Heart right ventricle (tissue), 16 donors: ENCODE results near the gene ATP1A2. TPM values are rescaled to one million over a fixed set of nuclear protein-coding genes. Genes with fewer than 3 reads are reported as not detected.

Source experiments
- ATAC-seq, 8 donors: fragments of 200-7000 bp; cut with Tn5 transposase; one replicate each; pipeline ENCODE4 v1.9.1; 2020; ENCODE audit warnings: mild to moderate bottlenecking in 8 of 8, moderate library complexity in 8 of 8, moderate number of reproducible peaks in 1 of 8
- DNase-seq, 2 donors: peaks; one replicate each; pipeline ENCODE4 v3.0.0-alpha.2; 2020
- H3K27ac ChIP-seq, 10 donors: fragments of 200-600 bp; sonication (generic) in 2 of 10; one replicate each; pipeline versions ENCODE4 v1.5.0 to v1.8.0; 2020 to 2022; ENCODE audit warnings: mild to moderate bottlenecking in 3 of 10
- H3K27me3 ChIP-seq, 7 donors: fragments of 200-600 bp; one replicate each; pipeline ENCODE4 v1.8.0; 2021 to 2022; ENCODE audit warnings: mild to moderate bottlenecking in 2 of 7
- H3K36me3 ChIP-seq, 9 donors: fragments of 200-600 bp; sonication (generic) in 1 of 9; one replicate each; pipeline versions ENCODE4 v1.5.0 to v1.8.0; 2020 to 2022; ENCODE audit warnings: mild to moderate bottlenecking in 2 of 9
- H3K4me1 ChIP-seq, 9 donors: fragments of 200-600 bp; sonication (generic) in 1 of 9; one replicate each; pipeline versions ENCODE4 v1.5.0 to v1.8.0; 2020 to 2022; ENCODE audit warnings: mild to moderate bottlenecking in 4 of 9
- H3K4me3 ChIP-seq, 10 donors: fragments of 200-600 bp; sonication (generic) in 2 of 10; one replicate each; pipeline versions ENCODE4 v1.5.0 to v1.8.0; 2020 to 2022; ENCODE audit warnings: mild to moderate bottlenecking in 7 of 10, moderate library complexity in 2 of 10
- H3K9me3 ChIP-seq, 11 donors: fragments of 200-600 bp in 10 of 11; sonication (generic) in 2 of 11; one replicate each; pipeline versions ENCODE4 v1.5.0 to v1.8.0; 2013 to 2022; ENCODE audit warnings: mild to moderate bottlenecking in 2 of 11, control low read depth in 1 of 11, moderate library complexity in 1 of 11
- CTCF ChIP-seq, 9 donors: fragments of 200-600 bp; sonication (generic) in 2 of 9; IDR thresholded peaks; one replicate each; pipeline versions ENCODE4 v1.5.0 to v1.8.0; 2021 to 2022; ENCODE audit warnings: antibody characterized with exemption in 9 of 9, mild to moderate bottlenecking in 5 of 9, moderate library complexity in 1 of 9
- whole genome bisulfite sequencing, 2 donors: extraction: QIAGEN DNeasy Blood & Tissue Kit; methylation state at CpG; one replicate each; pipeline ENCODE4 v1.1.7; 2013; ENCODE audit warnings: inconsistent platforms in 1 of 2; 5-methylcytosine and 5-hydroxymethylcytosine counted together
- intact Hi-C, 10 donors: fragments of 100-400 bp; cut with DNase I; formaldehyde crosslinking; loops; one replicate each; pipeline versions ENCODE4 v1.11.1 to v1.14.2; 2022
- polyA plus RNA-seq, 2 donors: library from polyadenylated mRNA; stranded (reverse); fragments of 200-250 nt; gene quantifications; one replicate each; pipeline ENCODE4 v1.2.3, GENCODE V29; 2013
- total RNA-seq, 10 donors: library from RNA; stranded (reverse); fragmentation: NEBNext Ultra II Directional in 3 of 10; extraction: Animal tissue kit (Norgen Biotek cat#: 25700) in 3 of 10; gene quantifications; one replicate each; pipeline versions ENCODE4 v1.2.1 to v1.2.4, GENCODE V29; 2021 to 2023
- donor health status: Arrhythmogenic right ventricular cardiomyopathy.
- donor health status: ischemic (EF 13 %, LVEDD 7.1; RV severe dilation, severe dysfunction).
- donor health status: healthy with polysubstance abuse.
- donor health status: DM: no; HTN: yes; CAD: no.
- donor health status: DM: no; HTN: no; CAD: no.
- donor health status: ischemic (EF 25% LVEDD 6.9; RV normal size, moderate dysfunction).
- donor health status: ischemic (EF 25% LVEDD 5.7; RV mildly dilated, moderate dysfunction).
- donor health status: healthy.
- donor health status: DM: yes; HTN: yes; CAD: no.
- donor health status: Ischemic cardiomyopathy.
- donor health status: ischemic (EF 35%, LVEDD 5.7; RV mildly dilated, moderate dysfunction).
- donor health status: nonischemic (EF 11% LVEDD 7.7; RV severe dilation, severe dysfunction).
- donor health status: DM: yes; HTN: yes; CAD: no.
- donor health status: PGD.
- donor health status: ischemic (EF 29% LVEDD 5.4; RV normal size, mild dysfunction).
- donor health status: nonischemic (EF 23%, LVEDD 6.1; RV moderate dilation, normal function).

Gene ATP1A2
- total and polyA plus RNA-seq, 12 donors: 14.2 to 342 (median 190) TPM

- Histone ChIP-seq H3K4me1 (peaks cover 16 to 63% (median 36%) of the 10 kb centered on the region in 9 donors), H3K36me3 (peaks cover 0 to 13% (median 0%) of the 10 kb centered on the region in 9 donors), H3K27me3 (no peaks in the 10 kb centered on the region), H3K27ac (peak overlapping the region; percentile 20 to 97 (median 92)), H3K9me3 (no peaks in the 10 kb centered on the region), H3K4me3 (peak overlapping the region in 9 of 10 donors; percentile 70 to 95 (median 81))
- peak; percentile 89 to 94 (median 92) for ATAC-seq
- intact Hi-C loops: loop anchor here in 5 of 10 donors (2.0 to 10.0 kb wide), 5 partner anchors 93 to 276 kb away; partner anchors contain the start of gene CASQ1 (in 1 of the 5)
- peak; percentile 98 to 99 for DNase-seq
- no peak for TF ChIP-seq CTCF (IDR thresholded peaks at IDR 0.05)
- 2 to 3% methylated on average over 37 to 40 of the region's 40 CpGs for WGBS, 2 donors
Measured at GRCh38 chr1:160098852-160099561, 16.6 kb upstream of the ATP1A2 start.

GRCh38 chr1:160099716-160100375 is 15.7 kb upstream of the ATP1A2 start:
- H3K27me3 ChIP-seq: no peaks in the 10 kb centered on the region
- peak overlapping the region in 3 of 10 donors; percentile 70 to 81 (median 77) for H3K4me3 ChIP-seq
- ATAC-seq (no peak), DNase-seq (no peak)
- intact Hi-C loops: loop anchor here (1.0 to 10.0 kb wide), 16 partner anchors 72 to 277 kb away; partner anchors contain the start of genes CASQ1 (in 4 of the 10) and PEA15 (in 1 of the 10)
- H3K4me1 ChIP-seq: peaks cover 16 to 71% (median 36%) of the 10 kb centered on the region in 9 donors
- no peaks in the 10 kb centered on the region for H3K9me3 ChIP-seq
- no peak for TF ChIP-seq CTCF (IDR thresholded peaks at IDR 0.05)
- 95 to 97% methylated on average over 2 of the region's 2 CpGs for WGBS, 2 donors
- peaks cover 0 to 5% (median 0%) of the 10 kb centered on the region in 9 donors for H3K36me3 ChIP-seq
- H3K27ac ChIP-seq: peak overlapping the region in 9 of 10 donors; percentile 76 to 97 (median 93)

- Histone ChIP-seq H3K4me1 (peaks cover 16 to 65% (median 36%) of the 10 kb centered on the region in 9 donors), H3K36me3 (no peaks in the 10 kb centered on the region), H3K4me3 (no peak overlapping the region), H3K9me3 (no peaks in the 10 kb centered on the region), H3K27me3 (no peaks in the 10 kb centered on the region), H3K27ac (peak overlapping the region in 9 of 10 donors; percentile 44 to 97 (median 75))
- ATAC-seq (peak; percentile 30 to 65 (median 51)), DNase-seq (peak; percentile 79 to 91)
- WGBS, 2 donors: 24 to 25% methylated on average over 13 of the region's 13 CpGs
- peak; percentile 79 to 97 (median 94) for TF ChIP-seq CTCF (IDR thresholded peaks at IDR 0.05)
- intact Hi-C loops: loop anchor here in 9 of 10 donors (1.0 to 10.0 kb wide), 17 partner anchors 71 to 276 kb away; partner anchors contain the start of genes CASQ1 (in 3 of the 9) and PEA15 (in 1 of the 9)
Measured at GRCh38 chr1:160101037-160101716, 14.4 kb upstream of the ATP1A2 start.
